AG04450 (cell line): ENCODE measurements around the gene DLX4. TPM values are rescaled to one million over a fixed set of nuclear protein-coding genes. Genes with fewer than 3 reads are reported as not detected.

ENCODE experiments used
- CTCF ChIA-PET: fragments of 300-600, 350-600 bp; formaldehyde crosslinking; extraction: SDS; loops from one replicate; lab custom pipeline; 2022; ENCODE audit warnings: antibody characterized with exemption, inconsistent platforms; lab: Charles Lee
- POLR2A ChIA-PET: fragments of 350-600 bp; formaldehyde crosslinking; extraction: SDS; loops from one replicate; lab custom pipeline; 2021; ENCODE audit warnings: antibody characterized with exemption, inconsistent platforms; lab: Yijun Ruan, JAX
- DNase-seq: peaks from one replicate; pipeline ENCODE4 v3.0.0-alpha.2; 2011; ENCODE audit warnings: low read depth, low spot score
- H3K27ac ChIP-seq: one replicate; pipeline ENCODE4 v1.5.1; 2012; ENCODE audit warnings: low read depth, low read length, control low read depth
- H3K27me3 ChIP-seq: one replicate; pipeline ENCODE4 v1.6.0; 2012; ENCODE audit warnings: low read length; ENCODE audit not compliant: control insufficient read depth, insufficient read depth
- H3K4me3 ChIP-seq: 2 replicates; pipeline ENCODE4 v1.5.1; 2011; ENCODE audit warnings: mild to moderate bottlenecking, low read depth, low read length, control low read depth
- H3K9me3 ChIP-seq: 2 replicates; pipeline ENCODE4 v1.5.1; 2012; ENCODE audit warnings: low read length; ENCODE audit not compliant: control insufficient read depth, insufficient read depth
- CTCF ChIP-seq: IDR thresholded peaks from 2 replicates; pipeline ENCODE4 v1.5.1; 2011; ENCODE audit warnings: low read depth, low read length, control low read depth, inconsistent platforms
- polyA plus RNA-seq: library from polyadenylated mRNA; depleted of rRNA; stranded (reverse); fragments of >200 nt; gene quantifications from 2 replicates; pipeline ENCODE4 v1.2.3, GENCODE V29; 2011

Gene DLX4
- polyA plus RNA-seq, 1 experiment = 0.15 TPM

GRCh38 chr17:49969795-49970389 is 902 bp downstream of the DLX4 start:
- no peak overlapping the region for H3K27ac ChIP-seq
- ChIA-PET CTCF (interaction anchor here (1.0 to 1.3 kb wide), 3 partner anchors 17 to 29 kb away, joined by 3 to 4 read pairs (median 3); no protein-coding TSS in a partner anchor), POLR2A (no interaction called here)
- peaks cover 9% of the 10 kb centered on the region; the same call in 1 of the 2 replicates for H3K9me3 ChIP-seq
- DNase-seq = no peak
- peaks cover 99% of the 10 kb centered on the region for H3K27me3 ChIP-seq
- no peak overlapping the region for H3K4me3 ChIP-seq
- no peak for TF ChIP-seq CTCF

GRCh38 chr17:49970498-49970897 is 1.5 kb downstream of the DLX4 start:
- POLR2A ChIA-PET = no interaction called here
- Histone ChIP-seq H3K9me3 (peaks cover 9% of the 10 kb centered on the region; the same call in 1 of the 2 replicates), H3K27me3 (peaks cover 99% of the 10 kb centered on the region), H3K4me3 (no peak overlapping the region), H3K27ac (no peak overlapping the region)
- CTCF ChIA-PET = interaction anchor here (1.0 to 1.3 kb wide), 3 partner anchors 18 to 28 kb away, joined by 3 to 4 read pairs (median 3); no protein-coding TSS in a partner anchor
- TF ChIP-seq CTCF = no peak
- DNase-seq = no peak

- peaks cover 99% of the 10 kb centered on the region for H3K27me3 ChIP-seq
- TF ChIP-seq CTCF = no peak
- no peak overlapping the region for H3K27ac ChIP-seq
- H3K9me3 ChIP-seq = peaks cover 9% of the 10 kb centered on the region; the same call in 1 of the 2 replicates
- no peak for DNase-seq
- ChIA-PET CTCF (interaction anchor here (1.0 to 1.3 kb wide), 2 partner anchors 19 to 27 kb away, joined by 3 to 4 read pairs; no protein-coding TSS in a partner anchor), POLR2A (no interaction called here)
- no peak overlapping the region for H3K4me3 ChIP-seq
Observed at GRCh38 chr17:49971199-49971847, 2.3 kb downstream of the DLX4 start.

- CTCF ChIA-PET = interaction anchor here (1.2 to 1.8 kb wide), 2 partner anchors 25 to 27 kb away, joined by 4 to 8 read pairs; no protein-coding TSS in a partner anchor
- Histone ChIP-seq H3K4me3 (no peak overlapping the region), H3K9me3 (peaks cover 9% of the 10 kb centered on the region; the same call in 1 of the 2 replicates), H3K27me3 (peaks cover 99% of the 10 kb centered on the region), H3K27ac (no peak overlapping the region)
- TF ChIP-seq CTCF = no peak
- POLR2A ChIA-PET = no interaction called here
- no peak for DNase-seq
Observed at GRCh38 chr17:49971848-49972485, 3.0 kb downstream of the DLX4 start.
